ENCODE results near the gene SYNDIG1. TPM values are rescaled to one million over a fixed set of nuclear protein-coding genes. Genes with fewer than 3 reads are reported as not detected.

SYNDIG1 gene
- polyA plus RNA-seq, 1 donor from 2014 or later: 0.22 TPM

GRCh38 chr20:24698706-24699206 is 229.3 kb downstream of the SYNDIG1 start:
- no peak overlapping the region for H3K27ac ChIP-seq (ENCODE audit: low read length)
- no peak overlapping the region for H3K4me2 ChIP-seq (ENCODE audit: low read length)
- no peak overlapping the region for H3K4me3 ChIP-seq (ENCODE audit: low read length)
- no peaks in the 10 kb centered on the region for H3K9me2 ChIP-seq (ENCODE audit: insufficient read depth, low read length)
- TF ChIP-seq REST (IDR thresholded peaks at IDR 0.05; ENCODE audit: borderline replicate concordance) (no peak), TAF1 (IDR thresholded peaks at IDR 0.05; ENCODE audit: low read depth) (no peak), SMC3 (conservative IDR thresholded peaks at IDR 0.05; ENCODE audit: poor library complexity) (no peak), RAD21 (conservative IDR thresholded peaks at IDR 0.05) (no peak), EP300 (conservative IDR thresholded peaks at IDR 0.05; ENCODE audit: poor library complexity, severe bottlenecking) (no peak), POLR2AphosphoS5 (IDR thresholded peaks at IDR 0.05) (no peak), EZH2 (IDR thresholded peaks at IDR 0.05; ENCODE audit: borderline replicate concordance, insufficient read depth, low read length, poor library complexity, severe bottlenecking) (no peak)
- H3K9ac ChIP-seq (ENCODE audit: low read length): no peak overlapping the region
- no peaks in the 10 kb centered on the region for H3F3A ChIP-seq (ENCODE audit: insufficient read depth, low read length, poor library complexity, severe bottlenecking)
- H3K27me3 ChIP-seq (ENCODE audit: insufficient read depth, low read depth, low read length): no peaks in the 10 kb centered on the region
- H3K9me3 ChIP-seq (ENCODE audit: low read length): no peaks in the 10 kb centered on the region
- H4K20me1 ChIP-seq (ENCODE audit: insufficient read depth): no peaks in the 10 kb centered on the region
- H2AFZ ChIP-seq (ENCODE audit: low read depth, low read length): no peak overlapping the region
- no peaks in the 10 kb centered on the region for H3K79me2 ChIP-seq (replicated peaks; ENCODE audit: insufficient read depth, low read length)
- H3K36me3 ChIP-seq (ENCODE audit: insufficient read depth, low read length): no peaks in the 10 kb centered on the region

GRCh38 chr20:24699321-24700165 is 230.1 kb downstream of the SYNDIG1 start:
- H3K9ac ChIP-seq (ENCODE audit: low read length): no peak overlapping the region
- H3K4me2 ChIP-seq (ENCODE audit: low read length): no peak overlapping the region
- no peak overlapping the region for H3K27ac ChIP-seq (ENCODE audit: low read length)
- H3K36me3 ChIP-seq (ENCODE audit: insufficient read depth, low read length): no peaks in the 10 kb centered on the region
- H3K4me3 ChIP-seq (ENCODE audit: low read length): no peak overlapping the region
- no peaks in the 10 kb centered on the region for H3K27me3 ChIP-seq (ENCODE audit: insufficient read depth, low read depth, low read length)
- no peaks in the 10 kb centered on the region for H3K9me3 ChIP-seq (ENCODE audit: low read length)
- H3K9me2 ChIP-seq (ENCODE audit: insufficient read depth, low read length): no peaks in the 10 kb centered on the region
- no peak overlapping the region for H2AFZ ChIP-seq (ENCODE audit: low read depth, low read length)
- no peaks in the 10 kb centered on the region for H4K20me1 ChIP-seq (ENCODE audit: insufficient read depth)
- TF ChIP-seq POLR2AphosphoS5 (IDR thresholded peaks at IDR 0.05): no peak
- no peaks in the 10 kb centered on the region for H3F3A ChIP-seq (ENCODE audit: insufficient read depth, low read length, poor library complexity, severe bottlenecking)
- H3K79me2 ChIP-seq (replicated peaks; ENCODE audit: insufficient read depth, low read length): no peaks in the 10 kb centered on the region

GRCh38 chr20:24700166-24700860 is 230.9 kb downstream of the SYNDIG1 start:
- Histone ChIP-seq H3K4me2 (ENCODE audit: low read length) (no peak overlapping the region), H3K27me3 (ENCODE audit: insufficient read depth, low read depth, low read length) (no peaks in the 10 kb centered on the region), H3K79me2 (replicated peaks; ENCODE audit: insufficient read depth, low read length) (no peaks in the 10 kb centered on the region), H3K9me3 (ENCODE audit: low read length) (no peaks in the 10 kb centered on the region), H3F3A (ENCODE audit: insufficient read depth, low read length, poor library complexity, severe bottlenecking) (no peaks in the 10 kb centered on the region), H3K27ac (ENCODE audit: low read length) (no peak overlapping the region), H3K9ac (ENCODE audit: low read length) (no peak overlapping the region), H3K4me3 (ENCODE audit: low read length) (no peak overlapping the region), H2AFZ (ENCODE audit: low read depth, low read length) (no peak overlapping the region), H3K36me3 (ENCODE audit: insufficient read depth, low read length) (no peaks in the 10 kb centered on the region), H4K20me1 (ENCODE audit: insufficient read depth) (no peaks in the 10 kb centered on the region), H3K9me2 (ENCODE audit: insufficient read depth, low read length) (no peaks in the 10 kb centered on the region)
- TF ChIP-seq TAF1 (IDR thresholded peaks at IDR 0.05; ENCODE audit: low read depth) (no peak), RAD21 (conservative IDR thresholded peaks at IDR 0.05) (no peak), MXI1 (conservative IDR thresholded peaks at IDR 0.05; ENCODE audit: poor library complexity, severe bottlenecking) (no peak), POLR2AphosphoS5 (IDR thresholded peaks at IDR 0.05) (no peak), REST (IDR thresholded peaks at IDR 0.05; ENCODE audit: borderline replicate concordance) (no peak), CTCF (IDR thresholded peaks at IDR 0.05; ENCODE audit: poor library complexity, severe bottlenecking) (no peak), SMC3 (conservative IDR thresholded peaks at IDR 0.05; ENCODE audit: poor library complexity) (no peak), EP300 (conservative IDR thresholded peaks at IDR 0.05; ENCODE audit: poor library complexity, severe bottlenecking) (no peak), EZH2 (IDR thresholded peaks at IDR 0.05; ENCODE audit: borderline replicate concordance, insufficient read depth, low read length, poor library complexity, severe bottlenecking) (no peak)
